Measurements from ENCODE around the gene CACNB1. TPM values are rescaled to one million over a fixed set of nuclear protein-coding genes. Genes with fewer than 3 reads are reported as not detected.
A peak's percentile ranks its signal among the peaks of the same experiment; 100 is the strongest.

The CACNB1 gene
- 10 to 100 TPM; 23.7 to 28.5 (median 28.1) TPM for total RNA-seq
- total RNA-seq (2013): 11.1 TPM

GRCh38 chr17:39197380-39198185 lies at the start of gene CACNB1:
CACNB1 (minus strand) TSS chr17:39197669; CDS start chr17:39197495, 174 bp downstream.
- peak; percentile 42 to 78 for DNase-seq
- under 1% methylated on average over 53 of the region's 55 CpGs for WGBS (ENCODE audit: insufficient coverage)
- Histone ChIP-seq H3K4me1 (ENCODE audit: control insufficient read depth, insufficient read depth, low read length) (peaks cover 64% of the 10 kb centered on the region), H3K36me3 (ENCODE audit: control insufficient read depth, insufficient read depth, low read length) (peaks cover 20% of the 10 kb centered on the region), H3K27me3 (ENCODE audit: control insufficient read depth, insufficient read depth, low read length) (no peaks in the 10 kb centered on the region), H3K9me3 (ENCODE audit: control insufficient read depth, insufficient read depth, low read length) (no peaks in the 10 kb centered on the region), H3K4me3 (ENCODE audit: low read length) (peak within 1 kb of the TSS; percentile 72), H3K27ac (ENCODE audit: low read length) (peak within 1 kb of the TSS; percentile 39)
- ATAC-seq: peak; percentile 24 to 48 (median 35)
- no peaks in the 10 kb centered on the region for H3K27me3 Mint-ChIP-seq (ENCODE audit: low read depth in 2 of 2)
- peaks cover 40 to 69% of the 10 kb centered on the region in 2 donors for H3K4me1 Mint-ChIP-seq
- intact Hi-C loops (cut with micrococcal nuclease): no loop called here
- H3K36me3 Mint-ChIP-seq: no peaks in the 10 kb centered on the region
- H3K27ac Mint-ChIP-seq: peak within 1 kb of the TSS; percentile 98 to 100
- peak within 1 kb of the TSS; percentile 80 for H3K4me3 Mint-ChIP-seq
- no peaks in the 10 kb centered on the region for H3K9me3 Mint-ChIP-seq
- no peak for TF ChIP-seq CTCF (IDR thresholded peaks at IDR 0.05)

- H3K27me3 Mint-ChIP-seq (ENCODE audit: low read depth in 2 of 2): peaks cover 0 to 3% of the 10 kb centered on the region in 2 donors
- no peak for TF ChIP-seq CTCF (IDR thresholded peaks at IDR 0.05)
- Histone ChIP-seq H3K4me1 (ENCODE audit: control insufficient read depth, insufficient read depth, low read length) (peaks cover 14% of the 10 kb centered on the region), H3K27ac (ENCODE audit: low read length) (no peak overlapping the region), H3K4me3 (ENCODE audit: low read length) (no peak overlapping the region), H3K9me3 (ENCODE audit: control insufficient read depth, insufficient read depth, low read length) (no peaks in the 10 kb centered on the region), H3K36me3 (ENCODE audit: control insufficient read depth, insufficient read depth, low read length) (no peaks in the 10 kb centered on the region), H3K27me3 (ENCODE audit: control insufficient read depth, insufficient read depth, low read length) (no peaks in the 10 kb centered on the region)
- H3K4me1 Mint-ChIP-seq: peaks cover 0 to 12% of the 10 kb centered on the region in 2 donors
- H3K9me3 Mint-ChIP-seq: no peaks in the 10 kb centered on the region
- no peak overlapping the region for H3K27ac Mint-ChIP-seq
- DNase-seq: no peak
- 95% methylated on average over 1 of the region's 3 CpGs for WGBS (ENCODE audit: insufficient coverage)
- intact Hi-C loops (cut with micrococcal nuclease): no loop called here
- H3K4me3 Mint-ChIP-seq: no peak overlapping the region
- no peaks in the 10 kb centered on the region for H3K36me3 Mint-ChIP-seq
- ATAC-seq: no peak
Measured at GRCh38 chr17:39246274-39246673, 48.8 kb upstream of the CACNB1 start.

- Histone ChIP-seq H3K9me3 (ENCODE audit: control insufficient read depth, insufficient read depth, low read length) (no peaks in the 10 kb centered on the region), H3K27me3 (ENCODE audit: control insufficient read depth, insufficient read depth, low read length) (no peaks in the 10 kb centered on the region), H3K4me1 (ENCODE audit: control insufficient read depth, insufficient read depth, low read length) (peaks cover 16% of the 10 kb centered on the region), H3K4me3 (ENCODE audit: low read length) (no peak overlapping the region), H3K27ac (ENCODE audit: low read length) (no peak overlapping the region), H3K36me3 (ENCODE audit: control insufficient read depth, insufficient read depth, low read length) (no peaks in the 10 kb centered on the region)
- intact Hi-C loops (cut with micrococcal nuclease): loop anchor here (1.0 kb wide), 2 partner anchors 38 to 262 kb away; no protein-coding TSS in a partner anchor
- Mint-ChIP-seq H3K27ac (no peak overlapping the region), H3K4me1 (peaks cover 1 to 13% of the 10 kb centered on the region in 2 donors), H3K9me3 (no peaks in the 10 kb centered on the region), H3K27me3 (ENCODE audit: low read depth in 2 of 2) (peaks cover 0 to 3% of the 10 kb centered on the region in 2 donors), H3K36me3 (no peaks in the 10 kb centered on the region), H3K4me3 (no peak overlapping the region)
- peak; percentile 82 to 92 for DNase-seq
- ATAC-seq: peak; percentile 87 to 98 (median 94)
- TF ChIP-seq CTCF (IDR thresholded peaks at IDR 0.05): peak; percentile 94
- 58% methylated on average over 6 of the region's 6 CpGs for WGBS (ENCODE audit: insufficient coverage)
Measured at GRCh38 chr17:39244600-39245570, 47.4 kb upstream of the CACNB1 start.
